Measurements from ENCODE around the gene ARHGEF12. TPM values are rescaled to one million over a fixed set of nuclear protein-coding genes. Genes with fewer than 3 reads are reported as not detected.

The ARHGEF12 gene
- total and polyA plus RNA-seq, 10 of the 15 experiments (the other 5 are each of a cell fraction or from before 2014, with no cell fraction given) = 2.7 to 40.8 (median 20.9) TPM

GRCh38 chr11:120398132-120398531 lies 61.9 kb downstream of the ARHGEF12 start:
- ChIA-PET SMC1A (ENCODE audit: uncharacterized antibody, unreplicated experiment) (no interaction called here), POLR2A (no interaction called here), RAD21 (ENCODE audit: unreplicated experiment) (no interaction called here), CTCF (no interaction called here)
- peaks cover 8% of the 10 kb centered on the region for H3K4me1 ChIP-seq (ENCODE audit: control insufficient read depth, insufficient read depth, low read length)
- H3K79me2 ChIP-seq (ENCODE audit: control insufficient read depth, insufficient read depth, low read length) = peaks cover 1% of the 10 kb centered on the region; the same call in 1 of the 2 replicates
- H4K20me1 ChIP-seq (ENCODE audit: control insufficient read depth, insufficient read depth) = no peaks in the 10 kb centered on the region
- no peak overlapping the region for H3K4me2 ChIP-seq (ENCODE audit: control insufficient read depth, insufficient read depth)
- H3K9ac ChIP-seq (ENCODE audit: control insufficient read depth, insufficient read depth, low read length) = no peak overlapping the region
- no peaks in the 10 kb centered on the region; the same call in 2 of the 3 replicates for H3K9me3 ChIP-seq (replicated peaks; ENCODE audit: control insufficient read depth, insufficient read depth, low read length)
- H3K27me3 ChIP-seq (replicated peaks in 1 of 2; ENCODE audit: control insufficient read depth in 2 of 2, insufficient read depth in 2 of 2, low read length in 1 of 2) = no peaks in the 10 kb centered on the region
- H3K27ac ChIP-seq (ENCODE audit: control insufficient read depth, insufficient read depth) = no peak overlapping the region
- no peak overlapping the region for H3K4me3 ChIP-seq
- no peak overlapping the region for H2AFZ ChIP-seq (ENCODE audit: control insufficient read depth, low read depth, low read length)
- intact Hi-C loops (cut with micrococcal nuclease; ENCODE audit: unreplicated experiment) (no loop called here), in situ Hi-C loops (cut with MboI) (no loop called here)
- 90% methylated on average over 2 of the region's 2 CpGs for WGBS (ENCODE audit: insufficient coverage, insufficient replicate concordance, low lambda C conversion rate, missing lambda C conversion rate)
- BruUV-seq (replicated peaks) = no TSS peak
- TF ChIP-seq RAD21 (IDR thresholded peaks at IDR 0.05; ENCODE audit: insufficient read depth, low read depth, low read length) = no peak
- TF ChIP-seq EZH2 (IDR thresholded peaks at IDR 0.05; ENCODE audit: borderline replicate concordance, control insufficient read depth, low read depth, low read length) = no peak
- TF ChIP-seq, protein P1, sequence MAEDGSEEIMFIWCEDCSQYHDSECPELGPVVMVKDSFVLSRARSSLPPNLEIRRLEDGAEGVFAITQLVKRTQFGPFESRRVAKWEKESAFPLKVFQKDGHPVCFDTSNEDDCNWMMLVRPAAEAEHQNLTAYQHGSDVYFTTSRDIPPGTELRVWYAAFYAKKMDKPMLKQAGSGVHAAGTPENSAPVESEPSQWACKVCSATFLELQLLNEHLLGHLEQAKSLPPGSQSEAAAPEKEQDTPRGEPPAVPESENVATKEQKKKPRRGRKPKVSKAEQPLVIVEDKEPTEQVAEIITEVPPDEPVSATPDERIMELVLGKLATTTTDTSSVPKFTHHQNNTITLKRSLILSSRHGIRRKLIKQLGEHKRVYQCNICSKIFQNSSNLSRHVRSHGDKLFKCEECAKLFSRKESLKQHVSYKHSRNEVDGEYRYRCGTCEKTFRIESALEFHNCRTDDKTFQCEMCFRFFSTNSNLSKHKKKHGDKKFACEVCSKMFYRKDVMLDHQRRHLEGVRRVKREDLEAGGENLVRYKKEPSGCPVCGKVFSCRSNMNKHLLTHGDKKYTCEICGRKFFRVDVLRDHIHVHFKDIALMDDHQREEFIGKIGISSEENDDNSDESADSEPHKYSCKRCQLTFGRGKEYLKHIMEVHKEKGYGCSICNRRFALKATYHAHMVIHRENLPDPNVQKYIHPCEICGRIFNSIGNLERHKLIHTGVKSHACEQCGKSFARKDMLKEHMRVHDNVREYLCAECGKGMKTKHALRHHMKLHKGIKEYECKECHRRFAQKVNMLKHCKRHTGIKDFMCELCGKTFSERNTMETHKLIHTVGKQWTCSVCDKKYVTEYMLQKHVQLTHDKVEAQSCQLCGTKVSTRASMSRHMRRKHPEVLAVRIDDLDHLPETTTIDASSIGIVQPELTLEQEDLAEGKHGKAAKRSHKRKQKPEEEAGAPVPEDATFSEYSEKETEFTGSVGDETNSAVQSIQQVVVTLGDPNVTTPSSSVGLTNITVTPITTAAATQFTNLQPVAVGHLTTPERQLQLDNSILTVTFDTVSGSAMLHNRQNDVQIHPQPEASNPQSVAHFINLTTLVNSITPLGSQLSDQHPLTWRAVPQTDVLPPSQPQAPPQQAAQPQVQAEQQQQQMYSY (CRISPR knock-in tag; IDR thresholded peaks at IDR 0.05) = no peak
- TF ChIP-seq ATF7 (IDR thresholded peaks at IDR 0.05; ENCODE audit: low read depth) = no peak
- no peak for TF ChIP-seq ZNF24 (IDR thresholded peaks at IDR 0.05)
- TF ChIP-seq RCOR1 (conservative IDR thresholded peaks at IDR 0.05; ENCODE audit: low read depth, low read length) = no peak
- TF ChIP-seq RB1 (IDR thresholded peaks at IDR 0.05; ENCODE audit: borderline replicate concordance) = no peak
- TF ChIP-seq BRCA1 (IDR thresholded peaks at IDR 0.05; ENCODE audit: low read depth, low read length) = no peak
- FAIRE-seq (no peak), ATAC-seq (no peak), DNase-seq (ENCODE audit: low read depth, low spot score) (no peak)
- H3K36me3 ChIP-seq (ENCODE audit: control insufficient read depth in 2 of 2, insufficient read depth in 2 of 2, low read length in 1 of 2) = no peaks in the 10 kb centered on the region
